NOMO-1 treated with DMSO at 0.1 percent for 48 hours (cell line): ENCODE results near the gene TMEM266.

Experiments used
- DNase-seq: peaks from one replicate; lab custom pipeline; 2025; ENCODE audit not compliant: unreplicated experiment; lab: John Stamatoyannopoulos, UW

The TMEM266 gene

DNA sequence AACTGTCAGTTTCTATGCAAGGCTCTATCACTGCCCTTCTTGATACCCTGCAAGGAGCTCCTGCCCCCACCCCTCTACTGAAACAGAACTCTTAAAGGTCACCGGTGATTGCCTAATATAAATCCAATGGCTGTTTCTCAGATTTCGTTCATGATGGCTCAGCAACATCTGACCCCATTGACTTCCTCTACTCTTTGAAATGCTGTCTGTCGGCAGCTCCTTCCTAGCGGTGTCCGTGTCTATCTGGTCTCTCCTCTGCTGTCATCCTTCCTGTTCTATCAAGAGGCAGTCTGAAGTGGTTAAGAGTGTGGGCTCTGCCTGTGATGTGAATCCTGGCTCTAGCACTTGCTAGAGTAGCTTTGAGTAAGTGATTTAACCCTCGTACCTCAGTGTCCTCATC, 5.5 kb downstream of the TMEM266 start:
- DNase-seq = peak; percentile 75

DNA sequence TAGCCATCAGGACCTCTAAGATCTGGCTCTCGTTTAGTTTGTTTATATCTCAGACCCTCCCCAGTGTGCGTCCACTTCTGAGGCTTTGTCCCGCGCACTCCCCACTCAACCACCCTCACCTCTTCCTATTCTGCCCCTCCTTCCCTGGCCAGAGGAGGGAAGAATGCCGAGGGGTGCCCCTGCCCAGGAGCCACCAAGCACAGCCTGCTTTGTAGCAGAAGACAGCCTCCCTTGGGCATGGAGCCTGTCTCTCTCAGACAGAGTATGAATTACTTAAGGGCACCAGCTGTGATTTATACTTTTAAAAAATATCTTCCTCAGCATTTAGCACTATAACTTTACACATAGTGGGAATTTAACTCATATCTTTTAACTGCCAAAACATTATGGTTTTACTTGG, 6.0 kb downstream of the TMEM266 start:
- no peak for DNase-seq

DNA sequence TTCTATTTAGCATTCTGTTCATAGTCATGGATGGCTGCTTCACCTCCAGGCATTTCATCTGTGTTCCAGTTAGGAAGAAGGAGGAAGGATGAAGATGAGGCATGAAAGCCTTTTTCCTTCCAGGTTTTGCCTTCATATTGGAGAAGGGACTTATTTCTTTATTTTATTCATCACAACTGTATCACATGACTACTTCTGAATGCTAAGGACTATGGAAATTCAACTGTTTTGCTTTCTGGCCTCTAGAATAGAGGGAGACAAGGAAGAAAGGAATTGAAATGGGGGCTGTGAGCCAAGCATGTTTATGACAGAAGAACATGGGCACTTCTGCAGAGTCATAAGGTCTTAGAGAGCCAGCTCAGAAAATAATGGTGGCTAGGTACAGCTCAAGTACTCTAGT, 10.4 kb downstream of the TMEM266 start:
- DNase-seq = no peak

DNA sequence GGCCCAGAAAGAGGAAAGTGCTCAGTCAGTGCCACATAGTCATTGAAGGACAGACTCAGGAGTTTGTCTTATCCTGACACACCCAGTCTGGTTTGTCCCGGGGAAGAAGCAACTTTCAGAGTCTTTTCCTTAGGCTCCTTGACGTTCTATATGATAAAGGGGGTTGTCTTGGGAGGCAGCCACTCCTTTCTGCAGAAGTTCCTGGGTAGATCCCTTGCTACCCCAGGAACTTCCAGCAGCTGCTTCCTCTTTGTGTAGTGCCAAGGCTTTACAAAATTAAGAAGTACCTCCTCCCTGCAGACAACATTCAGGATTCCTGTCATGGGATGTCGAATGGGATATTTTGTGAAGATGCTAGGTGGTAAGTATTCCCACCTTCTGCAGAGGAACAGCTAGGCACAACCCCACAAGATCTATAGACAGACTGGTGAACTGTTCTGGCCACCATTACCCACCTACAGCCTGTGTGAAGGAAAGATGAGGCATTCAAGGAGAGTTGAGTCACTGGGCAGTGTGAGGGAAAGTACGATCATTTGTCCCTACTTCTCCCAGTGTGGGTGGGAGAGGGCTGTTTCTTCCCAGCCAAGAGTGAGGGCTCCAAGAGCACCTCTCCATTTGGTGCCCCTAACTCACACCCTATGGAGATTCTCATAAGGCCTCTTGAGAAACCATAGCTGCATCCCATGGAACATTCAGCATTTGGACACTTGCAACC, 11.3 kb downstream of the TMEM266 start:
- no peak for DNase-seq

DNA sequence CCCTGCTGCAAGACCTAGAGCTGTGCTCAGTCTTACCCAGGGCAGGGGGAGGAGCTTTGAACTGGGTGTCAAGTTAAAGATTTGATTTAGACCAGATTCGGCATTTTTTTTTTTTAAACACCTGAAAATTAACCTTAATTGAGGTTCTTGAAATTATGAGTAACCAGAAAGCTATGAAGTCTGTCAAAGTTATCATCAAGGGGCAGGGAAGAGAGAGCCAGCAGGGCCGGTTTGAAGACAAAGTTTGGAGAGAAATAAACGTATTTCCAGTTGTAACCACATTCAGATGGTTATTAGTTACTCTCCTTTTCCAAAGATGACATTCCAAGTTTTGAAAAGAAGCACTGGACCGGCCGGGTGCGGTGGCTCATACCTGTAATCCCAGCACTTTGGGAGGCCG, 12.0 kb downstream of the TMEM266 start:
- DNase-seq = no peak

DNA sequence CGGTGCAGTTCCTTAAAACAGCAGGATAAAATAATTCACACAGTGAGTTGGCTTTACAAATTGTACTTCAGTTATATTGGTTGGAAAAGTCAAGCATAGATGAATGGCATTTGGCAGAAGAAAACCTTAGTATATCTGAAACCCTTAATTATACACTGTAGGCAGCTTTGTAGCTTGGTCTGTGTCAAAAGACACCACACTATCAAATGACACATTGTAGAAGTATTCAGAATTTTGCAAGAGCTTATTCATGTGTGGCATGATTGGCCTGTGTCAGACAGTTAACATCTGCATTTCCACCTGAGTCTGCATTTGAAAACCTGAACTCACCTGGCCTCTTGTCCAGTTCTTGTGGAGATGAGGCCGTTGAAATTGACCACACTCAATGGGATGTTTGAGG, 13.8 kb downstream of the TMEM266 start:
- no peak for DNase-seq

DNA sequence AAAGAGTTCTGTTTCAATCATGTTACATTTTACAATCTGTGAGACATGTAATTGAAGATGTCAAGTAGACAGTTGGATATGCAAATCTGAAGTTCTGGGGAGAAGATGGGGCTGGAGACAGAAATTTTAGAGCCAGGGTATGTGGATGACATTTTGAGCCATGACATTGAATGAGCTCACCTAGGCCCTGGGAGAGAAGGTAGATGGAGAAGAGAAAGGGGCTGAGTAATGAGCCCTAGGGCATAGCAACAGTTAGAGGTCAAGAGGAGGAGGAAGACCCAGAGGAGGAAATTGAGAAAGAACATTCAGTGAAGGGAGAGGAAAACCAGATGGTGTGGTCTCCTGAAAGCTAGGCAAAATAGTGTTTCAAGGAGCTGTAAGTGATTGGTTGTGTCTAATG, 15.3 kb downstream of the TMEM266 start:
- DNase-seq = no peak

DNA sequence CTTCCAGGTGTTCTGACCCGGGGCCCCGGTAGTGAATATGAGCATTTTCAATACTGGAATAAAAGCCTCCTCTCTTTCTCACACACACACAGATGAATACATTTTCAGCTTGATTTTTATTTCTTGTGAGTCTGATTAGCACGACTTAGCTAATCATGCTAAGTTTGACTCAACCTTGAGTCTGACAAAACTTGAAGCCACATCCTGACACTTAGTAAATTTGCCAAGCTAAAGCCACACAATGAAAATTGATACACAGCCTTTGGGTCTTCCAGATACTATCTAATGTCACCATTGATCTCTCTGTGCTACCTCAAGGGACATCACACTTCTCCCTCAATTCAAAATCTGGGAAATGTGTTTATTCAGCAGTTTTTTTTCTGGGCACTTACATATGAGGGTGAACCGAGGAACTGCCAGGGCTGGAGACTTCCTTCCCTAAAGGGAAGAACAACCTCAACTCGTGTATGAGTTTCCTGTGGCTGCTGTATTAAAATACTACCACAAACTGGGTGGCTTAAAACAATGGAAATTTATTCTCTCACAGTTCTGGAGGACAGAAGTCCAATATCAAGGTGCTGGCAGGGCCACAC, 18.6 kb downstream of the TMEM266 start:
- DNase-seq = peak; percentile 33

DNA sequence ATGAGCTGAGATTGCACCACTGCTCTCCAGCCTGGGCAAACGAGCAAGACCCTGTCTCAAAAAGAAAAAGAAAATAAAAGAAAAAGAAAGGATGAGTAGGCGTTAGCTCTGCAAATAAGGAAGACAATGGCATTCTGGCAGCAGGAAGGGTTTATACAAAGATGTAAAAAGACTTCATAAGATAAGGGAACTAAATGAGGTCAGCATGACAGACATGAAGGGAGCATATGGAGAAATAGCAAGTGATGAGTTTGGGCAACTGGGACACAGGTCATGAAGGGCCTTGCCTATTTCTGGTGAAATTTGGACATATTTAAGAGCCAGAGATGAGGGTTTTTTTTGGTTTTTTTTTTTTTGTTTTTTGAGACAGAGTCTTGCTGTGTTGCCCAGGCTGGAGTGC, 24.5 kb downstream of the TMEM266 start:
- no peak for DNase-seq

DNA sequence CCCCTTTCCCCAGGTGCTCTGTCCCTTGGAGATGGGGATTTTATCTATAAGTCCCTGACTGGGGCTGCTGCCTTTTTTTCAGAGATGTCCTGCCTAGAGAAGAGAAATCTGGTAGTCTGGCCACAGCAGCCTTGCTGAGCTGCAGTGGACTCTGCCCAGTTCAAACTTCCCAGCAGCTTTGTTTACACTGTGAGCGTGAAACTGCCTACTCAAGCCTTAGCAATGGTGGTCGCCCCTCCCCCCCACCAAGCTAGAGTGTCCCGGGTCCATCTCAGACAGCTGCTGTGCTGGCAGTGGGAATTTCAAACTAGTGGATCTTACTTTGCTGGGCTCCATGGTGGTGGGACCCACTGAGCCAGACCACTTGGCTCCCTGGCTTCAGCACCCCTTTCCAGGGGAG, 38.9 kb downstream of the TMEM266 start:
- DNase-seq = no peak

DNA sequence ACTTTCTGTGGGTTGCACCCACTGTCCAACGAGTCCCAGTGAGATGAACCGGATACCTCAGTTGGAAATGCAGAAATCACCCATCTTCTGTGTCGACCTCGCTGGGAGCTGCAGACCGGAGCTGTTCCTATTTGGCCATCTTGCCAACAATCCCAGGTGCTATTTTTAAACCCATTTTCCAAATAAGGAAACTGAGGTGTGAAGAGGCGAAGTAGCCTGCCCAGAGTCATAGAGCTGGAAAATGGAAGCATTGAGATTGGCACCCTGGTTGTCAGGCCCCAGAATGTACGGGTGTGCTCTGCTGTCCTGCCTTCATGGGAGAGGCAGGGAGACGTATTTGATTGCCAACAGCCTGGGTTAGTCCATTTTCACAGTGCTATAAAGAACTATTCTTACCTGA, 39.6 kb downstream of the TMEM266 start:
- DNase-seq = no peak

DNA sequence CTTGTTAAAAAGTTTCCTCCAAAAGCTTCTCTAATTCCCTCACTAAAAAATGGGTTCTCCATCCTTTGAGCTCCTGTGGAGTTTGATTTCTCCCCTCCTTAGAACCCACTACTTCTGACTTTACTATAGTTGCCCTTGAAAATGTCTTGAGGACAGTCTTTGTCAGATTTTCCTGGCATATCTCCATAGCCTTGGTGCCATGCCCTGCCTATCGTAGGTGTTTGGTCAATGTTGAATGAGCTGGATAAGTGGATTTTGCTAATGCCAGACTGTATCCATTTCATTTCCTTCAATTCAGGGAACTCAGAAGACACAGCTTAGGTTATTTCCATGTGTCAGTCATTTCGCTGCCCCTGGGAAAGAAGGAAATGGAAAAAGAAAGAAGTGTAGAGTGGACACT, 40.6 kb downstream of the TMEM266 start:
- DNase-seq = no peak

DNA sequence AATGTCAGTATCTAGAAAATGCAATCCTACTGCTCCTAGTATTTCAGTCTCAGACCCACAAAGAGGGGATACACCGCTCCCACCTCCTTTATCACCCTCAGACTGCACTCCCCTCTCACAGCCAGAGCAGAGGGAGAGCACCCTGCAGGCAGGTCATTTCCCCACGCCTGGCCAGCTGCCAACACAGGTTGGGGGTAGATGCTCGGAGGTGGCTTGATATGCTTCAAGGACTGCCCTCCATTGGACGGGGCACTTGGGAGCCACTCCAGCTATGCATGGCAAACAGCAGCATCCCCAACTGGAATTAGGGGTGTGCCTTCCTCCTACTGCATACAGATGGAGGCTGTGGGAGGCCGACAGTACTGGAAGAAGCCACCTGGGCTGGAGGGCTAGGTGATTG, 41.9 kb downstream of the TMEM266 start:
- DNase-seq = no peak

DNA sequence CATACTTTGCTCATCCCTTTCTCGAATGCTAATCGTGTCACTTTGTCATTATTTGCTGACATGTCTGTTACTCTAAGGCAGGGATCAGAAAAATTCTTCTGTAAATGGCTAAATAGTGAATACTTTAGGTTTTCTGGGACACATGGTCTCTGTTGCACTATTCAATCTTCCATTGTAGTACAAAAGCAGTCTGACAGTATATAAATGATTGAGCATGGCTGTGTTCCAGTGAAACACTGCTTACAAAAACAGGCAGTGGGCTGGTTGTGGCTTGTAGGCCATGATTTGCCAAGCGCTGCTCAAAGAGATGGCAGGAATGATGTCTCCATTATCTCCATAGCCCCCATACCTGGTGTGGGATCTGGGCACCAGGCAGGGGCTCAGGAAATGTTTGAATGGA, 45.6 kb downstream of the TMEM266 start:
- DNase-seq = no peak

DNA sequence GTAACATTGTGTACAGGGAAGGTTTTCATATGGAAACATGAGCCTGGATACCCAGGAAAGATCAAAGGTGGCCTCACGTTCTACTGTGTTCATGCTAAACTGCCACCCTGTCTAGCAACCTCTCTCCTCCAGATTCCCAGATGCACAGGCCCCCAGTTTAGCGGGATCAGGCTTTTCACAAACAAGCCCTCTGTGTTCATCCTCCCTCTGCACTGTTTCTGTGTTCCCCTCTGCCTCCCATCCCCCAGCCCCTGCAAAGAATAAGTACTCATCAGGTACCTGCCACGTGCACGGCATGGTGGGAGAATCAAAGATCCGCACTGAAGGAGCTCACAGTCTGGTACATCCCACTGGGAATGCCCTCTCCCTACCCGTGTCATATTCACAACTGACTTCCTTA, 46.1 kb downstream of the TMEM266 start:
- DNase-seq = no peak

DNA sequence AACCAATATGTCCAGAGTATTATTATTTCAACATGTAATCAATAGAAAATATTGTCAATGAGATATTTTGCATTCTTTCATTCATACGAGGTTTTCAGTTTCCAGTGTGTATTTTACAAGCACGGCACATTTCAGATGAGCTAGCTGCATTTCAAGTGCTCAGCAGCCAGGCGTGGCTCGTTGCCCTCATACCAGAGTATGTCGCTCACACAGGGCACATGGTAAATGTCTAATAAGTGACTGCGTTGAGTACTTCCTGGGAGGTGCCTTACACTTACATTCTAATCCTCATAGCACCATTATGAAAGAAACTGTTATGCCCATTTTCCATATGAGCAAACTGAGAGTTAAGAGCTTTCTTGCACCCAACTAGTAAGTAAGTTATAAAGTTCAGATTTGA, 47.4 kb downstream of the TMEM266 start:
- no peak for DNase-seq

DNA sequence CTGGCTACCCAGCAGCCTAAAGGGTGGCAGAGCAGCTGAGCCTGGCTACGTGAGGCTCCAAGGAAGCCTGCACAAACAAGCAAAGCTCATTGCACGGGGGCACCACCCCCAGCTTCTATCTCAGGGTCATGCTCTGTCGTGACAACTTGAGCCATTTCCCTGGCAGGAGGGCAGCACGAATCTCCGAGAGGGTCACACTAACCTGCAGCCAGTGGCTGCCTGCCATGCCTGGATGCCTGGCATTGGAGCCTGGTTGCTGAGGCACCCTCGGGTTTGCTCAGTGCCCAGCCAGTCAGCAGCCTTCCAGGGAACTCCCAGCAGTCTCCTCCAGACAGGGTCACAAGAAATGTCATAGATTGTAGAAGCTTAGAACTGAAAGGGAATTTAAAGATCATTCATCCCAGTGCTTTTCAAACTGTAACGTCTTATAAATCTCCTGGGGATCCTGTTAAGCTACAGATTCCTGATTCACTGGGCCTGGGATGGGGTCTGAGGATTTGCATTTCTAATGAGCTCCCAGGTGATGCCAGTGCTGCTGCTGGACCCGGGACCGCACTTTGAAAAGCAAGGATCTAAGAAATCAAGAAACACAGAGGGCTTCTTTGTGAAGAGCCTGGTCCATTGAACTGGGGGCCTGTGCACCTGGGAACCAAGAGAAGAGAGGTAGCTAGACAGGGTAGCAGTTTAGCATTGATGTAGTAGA, 48.4 kb downstream of the TMEM266 start:
- no peak for DNase-seq

DNA sequence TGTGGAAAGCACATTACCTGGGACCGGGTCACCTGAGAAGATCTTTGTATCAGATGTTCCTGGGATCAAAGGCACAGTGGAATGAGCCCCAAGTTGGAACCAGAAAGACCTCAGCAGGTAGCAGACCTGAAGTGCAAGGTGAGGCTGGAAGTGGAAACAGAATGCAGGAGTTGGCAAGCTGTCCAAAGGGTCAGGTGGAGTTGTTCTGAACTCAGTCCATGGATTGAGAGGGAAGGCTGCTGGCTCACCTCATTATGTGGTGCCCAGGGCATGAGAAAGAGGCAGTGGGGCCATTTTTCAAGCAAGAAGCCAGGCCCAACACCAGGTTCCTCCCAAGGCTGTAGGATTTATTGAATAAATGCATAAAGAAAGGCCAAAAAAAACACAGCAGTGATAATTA, 49.3 kb downstream of the TMEM266 start:
- no peak for DNase-seq

DNA sequence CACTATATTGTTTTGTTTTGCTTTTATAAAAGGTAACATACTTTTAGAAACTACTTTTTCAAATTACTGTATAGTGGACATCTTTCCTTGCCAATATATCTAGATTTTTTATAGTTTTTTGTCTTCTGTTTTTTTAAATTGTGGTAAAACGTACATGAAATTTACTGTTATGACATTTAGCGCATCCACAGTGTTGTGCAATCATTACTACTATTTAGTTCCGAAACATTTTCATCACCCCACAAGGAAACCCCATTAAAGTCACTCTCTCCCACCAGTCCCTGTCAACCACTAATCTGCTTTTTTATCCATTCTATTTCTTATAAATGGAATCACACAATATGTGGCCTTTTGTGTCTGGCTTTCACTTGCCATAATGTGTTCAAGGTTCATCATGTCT, 54.8 kb downstream of the TMEM266 start:
- peak; percentile 16 for DNase-seq

DNA sequence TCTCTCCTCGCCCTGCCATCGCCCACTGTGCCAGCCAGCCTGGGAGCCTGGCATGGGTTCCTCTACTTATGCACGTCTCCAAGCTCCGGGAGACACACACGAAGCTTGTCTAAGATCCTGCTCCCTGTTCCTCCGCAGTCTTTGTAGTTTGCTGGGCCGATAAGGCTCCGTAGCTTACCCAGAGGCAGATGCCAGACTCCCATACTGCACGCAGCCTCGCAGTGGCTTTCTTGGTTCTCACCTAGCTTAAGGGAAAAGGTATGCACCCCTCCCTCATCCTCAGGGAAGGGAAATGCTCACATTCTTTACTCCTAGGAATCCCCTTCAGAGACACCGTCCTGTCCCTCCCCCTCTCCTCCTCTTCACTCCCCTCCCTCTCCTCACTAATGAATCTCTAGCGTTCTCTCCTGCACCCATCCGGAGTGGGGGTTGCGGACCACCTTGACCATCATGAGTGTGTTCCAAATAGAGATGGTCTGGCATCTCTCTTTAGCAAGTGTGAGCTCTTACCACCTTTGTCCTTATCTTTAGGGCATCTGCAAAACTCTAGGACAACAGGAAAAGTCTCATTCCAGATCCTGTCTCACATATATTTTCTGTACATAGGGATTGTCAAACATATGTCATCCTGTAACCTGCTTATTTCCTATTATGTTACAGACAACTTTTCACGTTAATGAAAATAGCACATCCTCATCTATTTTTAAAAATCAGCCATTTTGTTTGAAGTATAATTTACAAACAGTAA, 56.5 kb downstream of the TMEM266 start:
- DNase-seq = no peak

DNA sequence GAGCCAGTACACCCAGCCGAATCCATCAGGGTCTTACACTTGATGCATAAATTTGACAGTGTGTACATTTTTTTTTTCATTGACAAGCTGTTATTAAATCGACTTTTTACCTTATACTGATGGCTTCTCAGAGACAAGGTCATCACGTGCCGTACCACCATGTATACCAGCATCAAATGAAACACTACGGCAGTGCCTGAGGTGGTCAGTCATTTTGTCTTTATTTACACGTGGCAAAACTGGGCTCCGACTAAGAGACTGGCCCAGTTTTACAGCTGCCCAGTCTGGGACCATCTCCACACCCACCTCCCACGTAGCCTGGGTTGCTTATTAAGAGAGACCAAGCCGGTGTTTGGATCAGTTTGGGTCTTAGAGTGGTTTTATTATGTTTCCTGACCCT, 57.4 kb downstream of the TMEM266 start:
- no peak for DNase-seq

DNA sequence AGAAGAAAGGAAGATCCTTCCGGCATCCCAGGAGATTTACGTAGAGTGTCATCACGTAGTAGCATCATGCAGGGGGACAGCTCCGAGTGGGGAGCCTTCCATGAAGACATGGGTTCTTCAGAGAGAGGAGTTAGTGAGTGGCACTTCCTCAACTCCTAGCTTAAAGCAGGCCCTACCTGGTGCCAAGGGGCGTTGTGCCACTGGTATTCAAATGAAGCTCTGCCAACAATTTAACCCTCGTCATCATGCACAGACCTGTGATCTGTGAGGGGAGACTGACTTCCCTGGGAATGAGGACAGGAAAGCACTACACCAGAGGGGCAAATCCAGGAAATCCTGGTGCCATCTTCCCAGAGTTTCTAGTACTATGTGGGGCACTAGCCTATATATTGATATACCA, 59.0 kb downstream of the TMEM266 start:
- DNase-seq = no peak
